HepG2 (cell line): ENCODE measurements around the gene NDUFB7. TPM values are rescaled to one million over a fixed set of nuclear protein-coding genes. Genes with fewer than 3 reads are reported as not detected.

ENCODE experiments used
- ATF2 ChIP-seq: sonication (generic); formaldehyde crosslinking; IDR thresholded peaks from 2 replicates; pipeline ENCODE4 v1.4.0; 2020; ENCODE audit warnings: missing genetic modification reagents
- ATF3 ChIP-seq: sonication (generic); formaldehyde crosslinking; IDR thresholded peaks from 2 replicates; pipeline ENCODE4 v1.4.0; 2020; ENCODE audit warnings: missing genetic modification reagents
- BATF2 ChIP-seq: sonication (generic); formaldehyde crosslinking; IDR thresholded peaks from 2 replicates; pipeline ENCODE4 v1.8.0; 2022; ENCODE audit warnings: mild to moderate bottlenecking, missing genetic modification reagents, moderate library complexity
- FOXA3 ChIP-seq: IDR thresholded peaks from 2 replicates; pipeline ENCODE4 v1.6.1; 2016; ENCODE audit warnings: missing genetic modification reagents, missing compliant biosample characterization
- FOXK1 ChIP-seq: sonication (generic); formaldehyde crosslinking; IDR thresholded peaks from 2 replicates; pipeline ENCODE4 v1.4.0; 2020; ENCODE audit warnings: low read depth, missing genetic modification reagents, borderline replicate concordance
- FOXO1 ChIP-seq: sonication (generic); formaldehyde crosslinking; IDR thresholded peaks from 2 replicates; pipeline ENCODE4 v1.4.0; 2020; ENCODE audit warnings: missing genetic modification reagents
- GABPA ChIP-seq, 2 experiments: IDR thresholded peaks; 2 replicates each; pipeline ENCODE4 v1.6.1; 2011 to 2016; ENCODE audit warnings: low read depth in 2 of 2, low read length in 1 of 2, missing biosample characterization in 1 of 2, missing genetic modification characterization in 1 of 2
- HMG20A ChIP-seq: IDR thresholded peaks from 2 replicates; pipeline ENCODE4 v1.6.1; 2016; ENCODE audit warnings: borderline replicate concordance
- JARID2 ChIP-seq: sonication (generic); formaldehyde crosslinking; IDR thresholded peaks from 2 replicates; pipeline ENCODE4 v1.8.1; 2023; ENCODE audit warnings: missing genetic modification reagents, inconsistent platforms; ENCODE audit not compliant: insufficient replicate concordance
- MXD3 ChIP-seq: IDR thresholded peaks from 2 replicates; pipeline ENCODE4 v1.6.1; 2016; ENCODE audit warnings: mild to moderate bottlenecking, missing biosample characterization, missing genetic modification reagents
- NCOA2 ChIP-seq: sonication (generic); formaldehyde crosslinking; IDR thresholded peaks from 2 replicates; pipeline ENCODE4 v1.8.0; 2022; ENCODE audit warnings: inconsistent platforms
- NR2F2 ChIP-seq: IDR thresholded peaks from 2 replicates; pipeline ENCODE4 v1.6.1; 2012; ENCODE audit warnings: low read depth, inconsistent platforms, borderline replicate concordance
- RELA ChIP-seq: sonication (generic); formaldehyde crosslinking; IDR thresholded peaks from 2 replicates; pipeline ENCODE4 v1.4.0; 2020; ENCODE audit warnings: missing genetic modification reagents
- RFXAP ChIP-seq: sonication (generic); formaldehyde crosslinking; IDR thresholded peaks from 2 replicates; pipeline ENCODE4 v1.4.0; 2020; ENCODE audit warnings: missing genetic modification reagents, borderline replicate concordance
- TSC22D2 ChIP-seq: sonication (generic); formaldehyde crosslinking; IDR thresholded peaks from 2 replicates; pipeline ENCODE4 v1.5.1; 2020; ENCODE audit warnings: missing genetic modification reagents, mild to moderate bottlenecking, borderline replicate concordance
- ZBTB34 ChIP-seq: sonication (generic); formaldehyde crosslinking; IDR thresholded peaks from 2 replicates; pipeline ENCODE4 v1.8.0; 2022; ENCODE audit warnings: mild to moderate bottlenecking, missing genetic modification reagents
- ZBTB42 ChIP-seq: sonication (generic); formaldehyde crosslinking; IDR thresholded peaks from 2 replicates; pipeline ENCODE4 v1.5.0; 2020; ENCODE audit warnings: mild to moderate bottlenecking, missing genetic modification reagents
- ZBTB43 ChIP-seq: sonication (generic); formaldehyde crosslinking; conservative IDR thresholded peaks from 2 replicates; pipeline ENCODE4 v1.4.0; 2020; ENCODE audit warnings: missing genetic modification reagents
- ZKSCAN8 ChIP-seq: IDR thresholded peaks from 2 replicates; pipeline ENCODE4 v1.6.1; 2016; ENCODE audit warnings: borderline replicate concordance, missing genetic modification reagents, missing compliant biosample characterization
- ZNF414 ChIP-seq: sonication (generic); formaldehyde crosslinking; IDR thresholded peaks from 2 replicates; pipeline ENCODE4 v1.5.0; 2020; ENCODE audit warnings: missing genetic modification reagents
- ZNF740 ChIP-seq: sonication (generic); formaldehyde crosslinking; IDR thresholded peaks from 2 replicates; pipeline ENCODE4 v1.4.0; 2020; ENCODE audit warnings: missing genetic modification reagents
- ZNF775 ChIP-seq: sonication (generic); formaldehyde crosslinking; IDR thresholded peaks from 2 replicates; pipeline ENCODE4 v1.4.0; 2020; ENCODE audit warnings: missing genetic modification reagents, mild to moderate bottlenecking, moderate library complexity, borderline replicate concordance
- ZSCAN9 ChIP-seq: IDR thresholded peaks from 2 replicates; pipeline ENCODE4 v1.6.1; 2016; ENCODE audit warnings: borderline replicate concordance
- polyA plus RNA-seq, 8 experiments: library from polyadenylated mRNA; depleted of rRNA in 3 of 8; stranded (reverse) in 7 of 8; unstranded in 1 of 8; fragments of >200 nt; fragmentation: Illumina TruSeq in 4 of 8; extraction: Trizol in 4 of 8; gene quantifications; 2 replicates each; pipeline versions ENCODE4 v1.2.1 to v1.2.3, GENCODE V29; 2011 to 2016; ENCODE audit warnings: low read depth in 4 of 8, missing spikeins in 1 of 8, mixed read lengths in 1 of 8; ENCODE audit not compliant: insufficient read depth in 1 of 8
- total RNA-seq, 5 experiments: library from RNA; depleted of rRNA; stranded (reverse); fragments of >200 nt; fragmentation: Illumina TruSeq; extraction: Trizol; gene quantifications; 2 replicates each; pipeline ENCODE4 v1.2.3, GENCODE V29; 2016; ENCODE audit warnings: low read depth in 1 of 5

The NDUFB7 gene
- total and polyA plus RNA-seq, 2 of the 13 experiments (the other 11 are each of a cell fraction or from before 2014, with no cell fraction given), result 156 to 198 TPM

GRCh38 chr19:14519860-14520407 lies 51.9 kb downstream of the NDUFB7 start (continued):
- TF ChIP-seq RFXAP (CRISPR knock-in tag) (0 out of 2 replicates have a peak, but pooled peaks have one; percentile 24), ZBTB42 (CRISPR knock-in tag) (no peak), ZNF414 (peak; percentile 66; the same call in 1 of the 2 replicates), FOXK1 (CRISPR knock-in tag) (peak; percentile 66; the same call in 1 of the 2 replicates), FOXO1 (CRISPR knock-in tag) (0 out of 2 replicates have a peak, but pooled peaks have one; percentile 52), BATF2 (CRISPR knock-in tag) (no peak), FOXA3 (CRISPR knock-in tag) (peak; percentile 85), ZNF775 (CRISPR knock-in tag) (no peak), GABPA (IDR thresholded peaks at IDR 0.05; ENCODE audit: low read depth, low read length) (no peak), GABPA (CRISPR knock-in tag; IDR thresholded peaks at IDR 0.05; ENCODE audit: low read depth) (peak; percentile 40), HMG20A (CRISPR knock-in tag) (peak; percentile 85; the same call in 1 of the 2 replicates), ATF3 (peak; percentile 66; the same call in 1 of the 2 replicates), TSC22D2 (0 out of 2 replicates have a peak, but pooled peaks have one; percentile 69), NR2F2 (0 out of 2 replicates have a peak, but pooled peaks have one; percentile 40), ZNF740 (CRISPR knock-in tag) (0 out of 2 replicates have a peak, but pooled peaks have one; percentile 8), ZSCAN9 (CRISPR knock-in tag) (peak; percentile 88; the same call in 1 of the 2 replicates), JARID2 (CRISPR knock-in tag) (no peak), ATF2 (CRISPR knock-in tag) (peak; percentile 78; the same call in 1 of the 2 replicates), ZBTB43 (CRISPR knock-in tag) (peak; percentile 46; the same call in 1 of the 2 replicates), ZBTB34 (peak; percentile 42; the same call in 1 of the 2 replicates), NCOA2 (CRISPR knock-in tag) (peak; percentile 93), RELA (0 out of 2 replicates have a peak, but pooled peaks have one; percentile 45), MXD3 (CRISPR knock-in tag) (no peak), ZKSCAN8 (CRISPR knock-in tag) (peak; percentile 46; the same call in 1 of the 2 replicates)
